Muscle of arm (tissue), 12 donors: ENCODE results near the gene LNX1. TPM values are rescaled to one million over a fixed set of nuclear protein-coding genes. Genes with fewer than 3 reads are reported as not detected.
A peak's percentile ranks its signal among the peaks of the same experiment; 100 is the strongest.

Experiments
- DNase-seq: peaks from one replicate; pipeline ENCODE4 v3.0.0-alpha.2; 2013
- polyA plus RNA-seq, 12 donors: library from polyadenylated mRNA; unstranded; fragments of 120-200 nt; gene quantifications; one replicate each; pipeline ENCODE4 v1.2.1, GENCODE V29; 2013; ENCODE audit not compliant: insufficient read length in 12 of 12

The LNX1 gene
- polyA plus RNA-seq, 12 donors = 4.2 to 7.0 (median 5.0) TPM; not detected in 2

DNA sequence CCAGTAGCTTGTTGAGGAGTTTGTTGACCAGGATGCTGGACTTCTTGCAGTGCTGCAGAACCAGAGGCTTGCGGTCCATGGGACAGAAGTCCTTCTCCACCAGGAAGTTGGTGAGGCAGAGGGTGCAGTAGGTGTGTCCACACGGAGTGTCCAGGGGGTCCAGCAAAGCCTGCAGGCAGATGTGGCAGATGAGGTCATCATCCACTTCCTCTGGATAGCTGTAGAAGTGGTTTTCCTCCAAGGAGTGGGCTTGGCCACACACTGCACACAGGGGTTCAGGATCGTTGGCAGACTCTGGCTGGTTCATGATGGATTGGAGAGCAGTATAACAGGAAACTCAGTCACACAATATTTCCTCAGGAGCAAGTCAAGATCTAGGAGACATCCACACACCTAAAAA lies 17.6 kb downstream of the LNX1 start:
- no peak for DNase-seq

DNA sequence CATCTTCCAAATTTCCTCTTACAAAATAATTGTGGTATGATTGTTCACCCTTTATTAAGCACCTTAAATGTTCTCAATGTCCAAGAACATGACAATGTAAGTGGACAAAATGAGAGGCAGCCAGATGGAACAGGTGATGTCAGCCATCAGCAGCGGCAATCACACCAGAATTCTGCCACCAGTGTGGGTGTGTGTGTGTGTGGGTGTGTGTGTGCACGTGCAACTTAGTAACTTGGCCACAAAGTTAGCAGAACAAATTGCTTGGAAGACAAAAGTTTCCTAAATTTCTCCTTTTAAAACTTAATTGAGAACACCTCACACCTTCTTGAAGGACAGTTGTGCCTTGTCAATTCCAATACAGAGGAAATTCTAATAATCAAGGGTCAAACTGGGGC lies 18.7 kb downstream of the LNX1 start:
- no peak for DNase-seq

DNA sequence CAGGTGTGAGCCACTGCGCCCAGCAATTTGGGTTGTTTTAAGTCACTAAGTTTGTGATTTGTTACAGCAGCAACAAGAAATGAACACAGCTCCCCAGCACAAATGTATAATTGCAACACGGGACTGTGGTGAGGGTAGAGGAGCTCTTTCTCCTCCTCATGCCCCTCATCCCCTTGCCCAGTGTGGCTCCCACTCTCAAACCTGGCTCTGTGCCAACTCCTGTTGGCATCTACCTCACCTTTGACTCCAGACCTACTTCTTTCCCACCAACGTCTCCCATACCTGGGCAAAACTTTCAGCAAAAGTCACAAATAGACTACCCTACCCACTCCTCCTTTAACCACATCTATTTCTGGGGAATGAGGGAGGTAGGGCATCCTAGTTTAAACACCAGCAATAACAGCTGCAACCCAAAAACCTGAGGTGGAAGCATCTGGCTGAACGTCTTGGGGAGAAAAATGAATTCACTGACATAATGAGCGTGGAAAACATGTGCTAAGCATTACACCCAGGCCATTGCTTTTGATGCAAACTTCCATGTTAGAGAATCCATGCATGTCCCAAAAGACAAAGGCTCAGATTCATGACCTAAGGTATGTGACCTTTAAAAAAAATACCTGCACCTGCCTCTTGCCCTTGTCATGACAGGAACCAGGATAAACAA lies 19.2 kb downstream of the LNX1 start:
- DNase-seq = no peak

DNA sequence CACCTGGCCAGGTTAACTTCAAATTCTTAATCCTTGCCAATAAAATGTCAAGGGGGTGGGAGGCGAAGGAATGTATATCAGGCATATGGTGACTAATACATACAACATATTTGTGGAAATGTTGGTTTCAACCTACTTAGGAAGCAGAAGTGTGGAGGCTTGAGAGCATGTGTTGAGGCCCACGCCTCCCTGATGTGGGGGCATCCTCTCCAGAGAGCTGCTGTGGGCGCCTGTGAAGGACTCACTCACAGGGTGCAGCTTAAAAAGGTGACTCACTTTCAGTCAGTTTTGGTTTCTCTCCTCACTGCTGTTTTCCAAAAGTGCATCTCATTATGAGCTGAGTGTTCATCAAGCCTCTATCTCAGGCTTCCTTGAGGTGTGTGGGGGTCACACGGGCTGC lies 27.5 kb downstream of the LNX1 start:
- no peak for DNase-seq

DNA sequence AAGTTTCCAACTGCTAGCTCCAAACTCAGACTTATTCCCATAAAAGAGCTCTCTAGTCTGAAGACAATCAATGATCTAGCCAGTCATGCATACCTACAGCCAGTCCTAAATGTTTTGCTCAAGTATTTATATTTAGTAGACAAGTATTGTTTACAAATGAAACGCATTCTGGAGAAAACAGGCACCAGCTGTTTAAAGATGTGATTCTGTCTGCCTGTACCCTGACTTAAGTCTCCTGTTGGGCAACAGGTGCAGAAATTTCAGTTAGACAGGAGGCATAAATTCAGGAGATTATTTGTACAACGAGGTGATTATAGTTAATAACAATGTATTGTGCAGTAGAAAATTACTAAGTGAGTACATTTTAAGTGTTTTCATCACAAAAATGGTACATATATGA lies 28.9 kb downstream of the LNX1 start:
- DNase-seq = no peak

DNA sequence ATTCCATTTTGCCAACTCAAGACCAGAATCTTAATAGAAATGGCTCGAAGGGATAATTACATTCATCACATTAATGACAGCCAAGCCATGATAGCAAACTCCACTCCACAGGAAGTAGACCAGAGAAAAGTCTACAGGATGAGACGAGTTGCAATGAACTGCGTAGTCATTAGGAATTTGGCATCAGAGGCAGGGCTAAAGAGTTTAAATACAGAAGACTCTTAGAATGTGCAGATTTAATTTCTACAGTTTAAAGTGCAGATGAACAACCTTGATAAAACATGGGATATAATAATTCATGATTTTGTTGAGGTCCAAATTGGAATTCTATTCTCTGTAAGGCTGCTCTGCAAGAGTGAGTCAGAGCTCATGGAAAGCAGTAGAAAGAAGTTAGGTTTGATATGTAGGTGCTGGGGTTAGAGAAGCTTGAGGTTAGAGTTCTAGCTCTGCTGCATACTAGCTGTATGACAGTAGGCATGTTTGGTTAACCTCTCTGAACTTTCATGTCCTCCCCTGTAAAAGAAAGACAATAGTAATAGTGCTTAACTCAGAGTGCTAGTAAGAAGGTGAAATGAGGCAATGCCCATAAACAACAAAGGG lies 32.2 kb downstream of the LNX1 start:
- DNase-seq = no peak

DNA sequence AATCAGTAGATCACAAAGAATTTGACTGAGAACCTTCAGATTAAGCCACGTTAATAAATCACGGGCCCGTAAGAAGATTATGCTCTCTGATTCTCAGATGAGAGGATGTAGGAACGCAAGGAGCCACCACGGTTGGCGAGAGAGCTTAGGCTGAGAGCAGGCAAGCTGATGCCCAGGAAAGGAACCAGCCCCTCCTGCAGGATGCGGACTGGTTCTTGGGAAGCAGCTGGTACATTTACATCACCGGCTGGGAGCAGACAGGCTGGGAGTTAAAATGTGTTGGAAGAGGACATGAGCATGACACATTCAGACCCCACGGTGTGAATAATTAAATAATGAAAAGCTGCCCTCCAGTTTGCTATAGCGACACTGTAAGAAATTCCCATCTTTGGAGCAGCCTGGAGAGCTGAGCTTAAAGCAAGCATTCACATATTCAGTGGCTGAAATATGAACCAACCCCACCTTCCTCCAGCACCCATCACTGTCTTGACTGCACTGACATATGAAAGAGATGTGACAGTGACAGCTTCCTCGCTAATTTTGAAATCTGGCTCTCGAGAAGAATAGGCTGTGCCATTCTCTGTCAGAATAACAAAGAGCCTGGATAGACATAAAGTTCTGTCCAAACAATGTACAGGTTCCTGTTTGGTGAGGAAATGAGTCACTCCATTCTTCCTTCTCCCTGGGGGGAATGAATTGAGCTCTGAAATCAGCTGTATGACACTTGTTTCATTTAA lies 33.1 kb downstream of the LNX1 start:
- no peak for DNase-seq

DNA sequence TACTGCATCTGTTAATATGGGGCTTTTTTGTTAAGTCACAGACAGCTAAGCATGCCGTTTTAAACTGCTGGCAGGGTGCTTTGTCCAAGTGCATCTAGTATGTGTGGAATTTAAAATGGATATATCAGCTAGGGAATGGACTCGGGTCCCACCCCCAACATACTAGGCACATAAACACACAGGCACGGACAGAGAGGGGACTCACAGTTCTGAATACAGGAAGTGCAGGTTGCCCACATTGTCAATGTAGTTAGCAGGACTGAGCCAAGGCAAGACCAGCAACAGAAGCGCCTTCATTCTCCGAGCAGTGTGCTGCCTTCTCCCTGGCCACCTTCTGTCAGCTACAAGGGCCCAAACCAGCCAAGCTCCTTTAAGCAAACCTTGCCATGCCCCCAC lies 33.6 kb downstream of the LNX1 start:
- no peak for DNase-seq

DNA sequence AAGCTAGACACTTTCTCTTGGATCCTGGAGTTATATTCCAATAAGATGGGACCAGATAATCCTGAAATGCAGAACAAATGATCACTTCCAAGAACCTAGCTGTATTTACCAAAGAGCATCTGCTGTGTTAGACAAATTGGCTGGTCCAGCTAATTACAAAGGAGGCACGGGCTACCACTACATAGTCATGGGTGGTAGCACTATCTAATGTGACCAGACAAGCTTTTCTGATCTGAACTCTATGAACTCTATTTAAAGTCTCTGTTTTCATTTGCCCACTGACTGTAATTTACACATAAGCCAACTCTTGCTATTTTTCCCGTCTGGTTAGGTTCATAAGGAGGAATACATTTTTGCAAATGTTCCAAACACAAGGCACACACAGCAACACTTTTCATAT lies 34.6 kb downstream of the LNX1 start:
- DNase-seq = no peak

DNA sequence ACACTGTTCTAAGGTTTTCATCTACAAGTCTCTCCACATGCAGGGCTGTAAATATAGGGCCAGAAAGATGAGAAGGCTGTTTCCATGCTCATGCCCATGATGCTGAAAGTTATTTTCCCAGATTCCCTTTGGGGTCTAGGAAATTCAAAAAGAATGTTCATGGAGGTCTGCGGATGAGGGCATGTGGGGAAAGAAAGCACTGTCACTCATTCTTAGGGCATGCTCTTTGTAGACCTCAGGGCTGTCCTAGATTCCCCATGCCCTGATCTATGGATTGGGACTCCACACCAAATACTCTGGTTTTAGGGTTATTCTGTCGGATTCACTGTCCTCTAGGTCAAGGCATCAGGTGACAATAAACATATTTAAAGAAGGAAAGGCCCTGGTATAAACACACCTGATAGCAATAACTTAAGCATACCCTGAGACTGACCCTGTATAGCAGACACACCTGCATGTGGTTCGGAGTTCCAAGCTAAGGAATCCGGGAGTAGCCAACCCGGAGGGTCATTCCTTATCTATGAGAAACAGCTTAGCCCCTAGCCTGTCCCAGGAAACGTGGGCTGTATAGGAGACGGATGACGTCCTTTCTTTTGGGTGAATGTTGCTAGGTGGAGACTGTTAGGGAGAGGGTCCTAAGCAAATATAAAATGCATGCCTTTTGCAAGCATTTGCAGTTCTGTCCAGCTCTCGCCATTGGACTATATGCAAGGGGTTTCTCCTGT lies 37.6 kb downstream of the LNX1 start:
- DNase-seq = no peak

DNA sequence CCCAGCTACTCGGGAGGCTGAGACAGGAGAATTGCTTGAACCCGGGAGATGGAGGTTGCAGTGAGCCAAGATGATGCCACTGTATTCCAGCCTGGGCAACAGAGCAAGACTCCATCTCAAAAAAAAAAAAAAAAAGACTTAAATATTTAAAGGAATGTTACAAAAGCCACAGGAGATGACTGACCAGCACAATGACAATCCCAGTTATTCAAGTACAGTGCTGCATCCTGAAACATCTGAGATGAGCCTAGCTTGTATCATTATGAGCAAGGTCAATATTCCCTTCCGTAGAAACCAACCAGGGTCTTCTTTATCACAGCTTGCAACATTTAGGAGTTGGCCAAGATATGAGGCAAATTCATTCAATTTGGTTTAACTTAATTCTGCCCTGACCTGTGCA lies 38.6 kb downstream of the LNX1 start:
- DNase-seq = no peak

DNA sequence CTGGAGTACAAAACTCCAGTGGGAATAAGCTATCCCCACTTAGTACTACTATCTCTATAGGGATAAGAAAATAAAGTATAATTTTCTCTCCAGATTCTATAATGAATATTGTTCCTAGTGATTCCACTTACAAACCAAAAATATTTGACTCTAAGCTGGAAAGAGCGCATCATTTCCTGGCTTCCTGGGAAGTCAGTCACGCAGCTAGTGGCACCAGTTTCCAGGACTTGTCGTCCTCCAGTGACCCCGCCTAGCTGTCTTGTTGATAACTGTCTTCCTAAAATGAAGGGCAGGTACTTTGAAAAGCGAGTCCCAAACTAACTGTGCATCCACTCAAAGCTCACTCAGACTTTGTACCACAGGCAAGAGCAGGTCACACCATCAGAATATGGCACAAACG lies 39.3 kb downstream of the LNX1 start:
- no peak for DNase-seq

DNA sequence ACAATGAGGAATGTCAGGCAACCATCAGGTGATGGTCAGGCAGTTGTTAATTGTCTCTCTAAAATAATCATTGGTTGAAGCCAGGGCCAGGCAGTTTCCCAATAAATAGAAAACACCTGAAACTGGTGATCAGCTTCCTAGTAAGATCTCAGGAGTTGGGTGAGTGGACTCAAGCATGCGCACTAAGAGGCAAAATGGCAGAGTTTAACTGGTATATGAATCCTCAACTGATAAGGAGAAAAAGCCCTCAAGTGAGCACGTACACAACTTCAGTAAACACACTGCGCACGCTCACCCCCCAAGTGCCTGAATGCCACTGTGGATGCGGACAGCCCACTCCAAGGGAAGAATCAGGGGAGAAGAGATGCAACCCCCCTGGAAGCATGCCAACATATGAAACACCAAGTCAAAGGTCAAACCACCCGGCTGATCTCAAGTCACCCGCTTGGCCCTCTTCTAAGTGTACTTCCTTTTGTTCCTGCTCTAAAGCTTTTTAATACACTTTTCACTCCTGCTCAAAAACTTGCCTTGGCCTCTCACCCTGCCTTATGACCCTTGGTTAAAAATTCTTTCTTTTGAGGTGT lies 39.9 kb downstream of the LNX1 start:
- DNase-seq = no peak

DNA sequence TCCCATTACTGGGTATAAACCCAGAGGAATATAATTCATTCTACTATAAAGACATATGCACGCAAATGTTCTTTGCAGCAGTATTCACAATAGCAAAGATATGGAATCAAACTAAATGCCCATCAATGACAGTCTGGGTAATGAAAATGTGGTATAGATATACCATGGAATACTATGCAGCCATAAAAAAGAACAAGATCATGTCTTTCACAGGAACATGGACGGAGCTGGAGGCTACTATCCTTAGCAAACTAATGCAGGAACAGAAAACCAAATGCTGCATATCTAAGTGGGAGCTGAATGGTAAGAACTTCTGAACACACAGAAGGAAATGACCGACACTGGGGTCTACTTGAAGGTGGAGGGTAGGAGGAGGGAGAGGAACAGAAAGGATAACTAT lies 42.6 kb downstream of the LNX1 start:
- DNase-seq = no peak

DNA sequence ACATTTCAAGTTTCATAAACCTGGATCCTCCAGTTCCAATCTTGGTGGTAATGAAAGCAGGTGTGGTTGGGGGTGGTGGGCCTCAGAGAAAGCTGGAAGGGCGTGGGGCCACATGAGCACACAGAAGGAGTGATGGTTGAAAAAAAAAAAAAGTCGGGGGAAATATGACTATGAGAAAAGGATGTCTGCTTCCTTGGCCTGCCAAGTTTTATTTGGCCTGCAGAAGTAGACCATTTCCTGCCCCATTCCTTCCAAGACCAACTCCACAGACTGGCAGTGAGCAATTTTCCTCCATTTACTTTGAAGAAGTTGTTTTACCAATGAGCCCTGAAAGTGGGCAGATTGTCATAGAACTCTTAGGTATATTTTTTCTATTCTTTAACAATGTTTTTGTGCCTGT lies 43.3 kb downstream of the LNX1 start:
- DNase-seq = no peak

DNA sequence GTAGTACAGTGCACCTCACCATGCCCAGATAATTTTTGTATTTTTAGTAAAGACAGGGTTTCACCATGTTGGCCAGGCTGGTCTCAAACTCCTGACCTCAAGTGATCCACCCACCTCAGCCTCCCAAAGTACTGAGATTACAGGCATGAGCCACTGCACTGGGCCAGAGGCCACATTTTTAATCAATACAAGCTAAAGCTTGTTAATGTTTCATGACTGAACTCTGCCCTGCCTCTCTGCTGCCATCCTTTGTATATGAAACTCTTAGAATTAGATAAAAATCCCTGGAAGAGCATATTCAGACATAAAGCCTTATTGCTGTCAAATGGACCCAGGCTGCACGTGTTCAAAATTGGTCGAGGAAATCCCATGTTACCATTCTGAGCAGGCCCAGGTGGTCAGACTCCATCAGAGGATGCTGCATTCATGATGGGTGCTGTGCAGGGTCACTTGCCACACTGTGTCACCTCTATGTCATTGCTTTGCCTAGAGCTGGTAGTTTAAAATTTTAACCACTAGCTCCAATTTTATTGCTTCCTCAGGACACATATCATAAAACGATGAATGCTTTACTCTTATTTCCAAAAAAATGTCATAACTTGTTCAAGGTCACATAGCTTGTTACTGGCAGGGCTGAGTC lies 45.2 kb downstream of the LNX1 start:
- DNase-seq = no peak

DNA sequence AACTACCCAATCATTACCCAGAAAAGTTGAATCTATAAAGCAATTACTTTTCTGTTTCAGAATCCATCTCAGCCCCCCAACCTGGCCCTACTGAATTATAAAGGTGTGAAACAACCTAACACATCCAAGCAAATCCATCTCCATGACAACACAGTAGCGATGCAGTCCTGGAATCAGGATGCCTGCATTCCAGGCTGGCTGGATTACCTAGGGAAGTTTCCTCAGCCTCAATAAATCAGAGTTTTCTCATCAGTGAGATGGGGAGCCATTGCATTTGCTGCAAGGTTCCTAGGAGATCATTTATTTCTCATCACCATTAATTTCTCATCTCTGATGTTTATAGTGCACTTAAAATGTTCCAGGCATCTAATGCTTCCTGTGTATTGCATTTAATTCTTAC lies 46.0 kb downstream of the LNX1 start:
- no peak for DNase-seq

DNA sequence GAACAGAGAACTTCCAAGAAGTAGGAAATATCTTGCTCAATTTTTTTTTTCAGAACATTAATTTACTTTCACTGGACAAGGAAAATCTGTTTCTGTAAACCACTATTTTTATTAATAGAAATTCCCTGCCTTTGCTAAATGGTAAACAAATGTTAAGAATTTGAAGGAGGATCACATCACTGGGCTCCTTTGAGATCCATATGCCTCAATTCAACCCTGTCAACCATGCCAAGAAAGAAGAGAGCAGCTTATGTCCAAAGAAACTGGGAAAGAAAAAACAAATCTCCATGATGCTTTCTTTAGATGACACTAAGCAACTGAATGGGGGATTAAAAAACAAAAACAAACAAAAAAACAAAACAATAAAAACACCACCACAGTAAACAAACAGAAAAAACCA lies 47.7 kb downstream of the LNX1 start:
- DNase-seq = peak; percentile 55

DNA sequence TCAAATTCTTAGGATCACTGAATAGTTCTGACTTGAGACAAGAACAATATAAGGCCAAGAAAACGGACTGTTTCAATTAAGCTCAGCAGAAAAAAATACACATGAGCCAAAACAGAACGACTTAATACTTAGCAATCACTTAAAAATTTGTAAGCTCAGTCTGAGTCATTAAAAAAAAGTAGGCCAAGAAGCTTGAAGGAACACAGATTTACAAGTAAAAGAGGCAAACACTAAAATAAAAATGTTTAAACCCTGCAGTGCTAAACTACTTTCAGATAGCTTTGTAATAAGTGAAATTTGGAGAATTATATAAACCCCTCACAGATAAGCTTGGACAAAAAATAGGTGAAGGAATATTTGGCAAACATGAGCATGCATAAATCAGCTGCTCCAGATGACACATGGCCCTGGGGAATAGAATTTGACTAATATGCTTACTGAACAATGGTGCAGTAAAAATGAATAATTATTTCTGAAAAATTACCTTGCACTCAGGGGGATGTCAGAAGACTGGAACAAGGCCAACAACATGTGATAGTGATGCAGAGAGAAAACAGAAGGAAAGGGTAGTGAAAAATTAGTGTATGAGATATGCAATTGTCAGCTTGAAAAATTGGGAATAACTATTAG lies 49.6 kb downstream of the LNX1 start:
- DNase-seq = peak; percentile 75

DNA sequence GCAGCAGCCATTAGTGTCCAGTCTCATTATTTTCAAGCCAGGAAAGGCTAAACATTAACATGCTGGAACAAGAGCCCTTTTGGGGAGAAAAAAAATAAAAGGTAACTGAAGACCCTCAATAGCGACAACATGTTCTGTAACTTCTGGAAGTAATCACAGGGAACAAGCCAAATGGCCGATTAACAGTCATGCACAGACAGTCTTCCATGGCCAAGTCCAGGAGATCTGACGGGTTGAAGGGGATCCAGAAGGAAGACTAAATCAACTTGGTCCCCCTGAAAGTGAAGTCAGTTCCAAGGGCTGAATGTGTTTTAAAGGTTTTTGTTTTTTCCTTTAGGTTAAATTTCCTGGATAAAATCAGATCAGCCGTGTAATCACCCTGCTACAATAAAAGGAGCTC lies 52.5 kb downstream of the LNX1 start:
- DNase-seq = peak; percentile 85

DNA sequence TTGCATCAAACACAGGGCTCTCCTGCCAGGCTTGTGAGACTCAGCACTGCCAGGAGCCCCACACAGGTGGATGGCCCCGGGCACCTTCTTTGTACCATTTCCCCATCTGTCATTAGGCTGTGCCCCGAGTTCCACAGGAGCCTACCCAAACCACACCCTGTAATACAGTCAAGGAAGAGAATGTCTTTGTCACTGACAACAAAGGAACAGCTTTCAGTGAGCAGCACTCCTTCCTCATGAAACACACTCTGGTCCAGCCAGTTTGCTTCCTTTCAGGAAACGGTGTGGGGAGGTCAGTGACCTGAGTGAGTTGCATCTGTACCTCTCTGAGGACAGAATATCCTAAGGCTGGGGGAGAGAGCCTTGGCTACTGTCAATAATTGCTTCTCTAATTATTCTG lies 53.7 kb downstream of the LNX1 start:
- DNase-seq = no peak
